D341Med (cell line): Measurements from ENCODE around the gene TRIM32.
"Not testable (repeated sequence)": the region's sequence is repeated elsewhere in the genome, so short reads cannot be mapped to it uniquely, and the experiment has no call there.

Experiments
- DNase-seq: peaks from one replicate; pipeline ENCODE4 v3.0.0; 2012; ENCODE audit warnings: low spot score

Gene TRIM32

GRCh38 chr9:116674210-116674980 lies 12.7 kb upstream of the TRIM32 start:
- no peak for DNase-seq

DNA sequence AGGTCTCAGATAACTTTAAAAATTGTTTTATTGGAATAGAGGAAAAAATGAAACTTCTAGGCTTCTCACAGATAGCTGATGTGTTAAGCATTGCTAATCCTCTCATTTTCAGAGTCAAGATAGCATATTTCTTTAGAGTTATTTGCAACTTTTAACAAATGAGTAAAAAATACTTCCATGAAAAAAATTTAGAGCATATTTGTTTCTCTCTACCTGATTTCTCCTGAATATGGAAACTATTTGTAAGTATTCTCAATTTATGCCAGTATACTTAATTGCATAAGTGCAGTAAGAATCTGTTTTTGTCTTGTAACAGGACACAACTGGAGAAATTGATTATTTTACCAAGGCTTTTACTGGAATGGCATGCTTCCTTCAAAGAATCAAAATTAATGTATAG lies 3.6 kb upstream of the TRIM32 start:
- no peak for DNase-seq

DNA sequence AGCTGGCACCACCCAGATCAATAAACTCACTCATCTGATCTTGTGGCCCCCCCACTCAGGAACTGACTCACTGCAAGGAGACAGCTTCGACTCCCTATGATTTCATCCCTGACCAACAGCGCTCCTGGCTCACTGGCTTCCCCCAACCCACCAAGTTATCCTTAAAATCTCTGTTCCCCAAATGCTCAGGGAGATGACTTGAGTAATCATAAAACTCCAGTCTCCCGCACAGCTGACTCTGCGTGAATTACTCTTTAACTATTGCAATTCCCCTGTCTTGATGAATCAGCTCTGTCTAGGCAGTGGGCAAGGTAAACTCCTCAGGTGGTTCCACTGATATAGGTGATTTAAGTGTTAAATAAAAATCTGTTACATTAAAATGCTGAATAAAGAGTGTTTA lies 1.9 kb upstream of the TRIM32 start:
- DNase-seq: no peak

- no peak for DNase-seq
These were observed 970 bp upstream of the TRIM32 start for GRCh38 chr9:116686135-116686534.

DNA sequence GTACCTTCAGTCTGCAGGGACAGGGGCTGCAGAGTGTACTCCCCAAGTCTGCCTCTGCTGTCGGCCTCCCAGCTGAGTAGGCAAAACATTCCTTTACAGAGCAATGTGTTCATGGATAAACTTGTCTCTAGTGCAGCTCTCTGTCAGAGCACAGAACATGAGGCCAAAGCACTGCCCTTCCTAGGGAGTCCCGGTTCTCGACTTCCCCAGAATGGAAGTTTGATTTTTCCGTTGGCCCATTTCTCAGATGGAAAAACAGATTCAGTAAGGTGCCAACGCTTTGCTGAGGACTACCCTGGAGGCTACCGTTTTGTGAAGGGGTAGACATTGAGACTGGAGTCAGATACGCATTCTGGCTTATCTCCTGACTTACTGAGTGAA lies 422 bp upstream of the TRIM32 start:
- no peak for DNase-seq

- peak; percentile 25 for DNase-seq
These were observed 640 bp downstream of the TRIM32 start for GRCh38 chr9:116687754-116688135.

DNA sequence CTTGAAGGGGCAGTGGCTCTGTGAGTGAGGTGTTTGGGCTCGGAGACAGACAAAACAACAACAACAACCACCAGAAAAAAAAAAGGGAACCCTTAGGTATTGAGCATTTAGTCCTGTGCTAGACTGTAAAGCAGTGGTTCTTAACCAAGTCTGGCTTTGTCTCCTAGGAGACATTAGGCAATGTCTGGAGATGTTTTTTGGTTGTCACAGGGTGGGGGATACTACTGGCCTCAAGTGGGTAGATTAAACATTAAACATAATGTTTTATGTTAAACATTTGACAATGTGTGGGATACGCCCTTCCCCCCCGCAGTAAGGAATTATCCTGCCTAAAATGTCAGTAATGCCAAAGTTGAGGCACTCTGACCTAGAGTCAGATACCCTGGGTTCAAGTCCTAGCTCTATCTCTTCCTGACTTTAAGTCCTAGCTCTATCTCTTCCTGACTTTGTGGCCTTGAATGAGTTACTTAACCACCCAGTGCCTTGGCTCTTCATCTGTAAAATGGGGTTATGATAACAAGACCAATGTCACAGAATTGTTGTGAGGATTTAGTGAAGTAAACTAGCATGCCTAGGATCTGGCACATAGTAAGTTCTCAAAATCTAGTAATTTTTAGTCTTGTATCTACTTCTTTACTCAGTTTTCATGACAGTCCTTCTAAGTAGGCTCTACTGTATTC lies 1.8 kb downstream of the TRIM32 start:
- DNase-seq: no peak

- DNase-seq: no peak
These were observed 2.5 kb downstream of the TRIM32 start for GRCh38 chr9:116689486-116690032.

- not testable (repeated sequence) for DNase-seq
These were observed 3.7 kb downstream of the TRIM32 start for GRCh38 chr9:116690805-116691204.

- no peak for DNase-seq
These were observed 4.5 kb downstream of the TRIM32 start for GRCh38 chr9:116691607-116692006.

DNA sequence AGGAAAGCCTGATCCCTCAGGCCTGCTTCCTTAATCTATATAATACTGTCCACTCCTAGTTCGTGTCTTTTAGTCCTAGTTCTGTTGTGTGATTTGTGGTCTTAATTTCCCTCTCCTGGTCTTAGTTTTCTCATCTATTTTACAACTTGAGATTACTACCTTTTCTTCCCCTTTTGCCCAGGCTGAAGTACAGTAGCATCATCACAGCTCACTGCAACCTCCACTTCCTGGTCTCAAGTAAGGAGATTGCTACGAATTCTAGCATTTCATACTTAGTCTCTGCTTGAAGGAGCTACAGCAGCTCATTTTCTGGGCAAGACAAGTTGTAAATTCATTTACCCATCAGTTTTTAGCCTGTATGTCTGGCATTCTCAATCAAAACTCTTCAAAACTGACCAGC lies 5.5 kb downstream of the TRIM32 start:
- DNase-seq: no peak

GRCh38 chr9:116693233-116693731 lies 6.2 kb downstream of the TRIM32 start:
- DNase-seq: no peak

- DNase-seq: no peak
These were observed 7.7 kb downstream of the TRIM32 start for GRCh38 chr9:116694785-116695291.

DNA sequence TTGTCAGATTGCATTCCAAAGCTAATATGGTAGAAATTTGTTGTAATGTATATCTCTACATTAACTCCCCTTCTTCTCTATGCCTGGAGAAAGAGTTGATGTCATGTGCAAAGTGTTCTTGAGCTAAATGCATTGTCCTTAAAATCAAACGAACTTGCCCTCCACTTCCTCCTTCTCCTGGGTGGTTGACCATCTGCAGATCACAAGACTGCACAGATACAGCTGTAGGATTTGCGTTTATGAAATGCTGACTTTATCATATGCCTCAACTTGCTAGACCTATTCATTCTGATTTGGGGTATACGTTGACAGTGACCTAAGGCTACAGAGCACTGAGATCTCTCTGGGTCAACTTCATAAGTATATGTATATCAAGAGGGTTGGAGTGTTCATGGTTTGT lies 8.3 kb downstream of the TRIM32 start:
- DNase-seq: no peak

DNA sequence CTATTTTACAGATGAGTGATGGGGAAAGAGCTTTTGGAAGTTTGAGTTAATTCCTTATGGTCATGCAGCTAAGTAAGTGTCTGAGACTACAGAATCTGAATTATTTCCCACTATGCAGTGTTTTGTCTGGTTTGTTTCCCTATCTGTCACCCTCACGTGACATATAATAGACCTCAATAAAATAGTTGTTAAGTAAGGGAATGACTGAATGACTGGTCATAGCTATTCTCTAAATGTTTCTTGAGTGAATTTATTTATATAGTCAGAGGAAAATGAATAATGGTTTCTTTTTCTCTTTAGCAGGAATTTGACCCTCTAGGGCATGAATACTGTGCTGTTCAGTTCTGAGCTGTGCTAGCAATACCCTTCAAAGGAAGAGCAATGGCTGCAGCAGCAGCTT lies 10.3 kb downstream of the TRIM32 start:
- no peak for DNase-seq

GRCh38 chr9:116697887-116698286 lies 10.8 kb downstream of the TRIM32 start:
- DNase-seq: no peak

DNA sequence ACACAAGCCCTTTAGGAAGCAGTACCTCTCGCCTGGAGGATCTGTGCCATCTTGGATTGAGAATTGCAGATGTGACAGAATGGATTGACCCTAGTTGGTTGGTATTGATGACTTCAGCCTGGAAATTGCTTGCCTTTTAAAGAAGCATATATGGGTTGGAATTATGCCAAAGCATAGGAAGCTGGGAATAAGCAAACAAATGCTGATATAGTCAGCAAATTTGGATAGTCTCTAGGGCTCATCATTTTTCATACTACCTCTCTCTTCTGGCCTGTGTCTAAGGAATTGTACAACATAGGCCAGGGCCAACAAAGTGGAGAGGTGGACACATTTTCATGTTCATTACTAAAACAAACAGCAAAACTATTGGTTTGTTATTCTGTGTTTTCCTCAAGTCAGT lies 13.2 kb downstream of the TRIM32 start:
- no peak for DNase-seq

- DNase-seq: no peak
These were observed 14.1 kb downstream of the TRIM32 start for GRCh38 chr9:116700882-116701865.

DNA sequence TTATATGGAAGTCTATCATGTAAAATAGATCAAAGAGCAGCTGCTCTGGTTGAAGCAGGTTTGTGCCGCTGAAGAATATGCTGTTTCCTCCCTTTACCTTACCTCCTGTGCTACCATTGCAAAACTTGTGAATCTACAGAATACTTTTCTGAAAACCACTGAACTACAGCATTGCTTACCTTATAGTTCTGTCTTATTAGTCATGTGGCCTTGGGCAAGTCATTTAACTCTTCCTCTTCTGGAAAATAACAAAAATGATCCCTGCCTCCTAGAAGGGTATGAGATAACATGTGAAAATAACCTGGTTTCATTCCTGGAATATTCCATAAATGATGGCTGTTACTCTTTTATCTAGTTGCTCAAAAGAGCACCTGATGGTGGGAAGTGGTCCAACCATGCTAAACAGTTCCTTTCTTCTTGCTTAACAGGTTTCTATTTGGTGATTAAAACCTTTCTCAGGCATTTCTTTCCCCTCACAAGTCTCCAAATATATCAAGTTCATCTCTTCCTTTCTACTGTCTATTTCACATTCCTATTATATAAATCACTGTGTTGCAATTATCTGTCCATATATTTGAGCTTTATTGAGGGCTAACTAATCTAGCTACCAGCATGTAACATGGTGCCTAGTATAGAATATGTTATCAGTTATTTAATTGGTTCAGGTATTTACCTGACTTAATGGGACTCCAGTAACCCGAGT lies 15.0 kb downstream of the TRIM32 start:
- DNase-seq: no peak

DNA sequence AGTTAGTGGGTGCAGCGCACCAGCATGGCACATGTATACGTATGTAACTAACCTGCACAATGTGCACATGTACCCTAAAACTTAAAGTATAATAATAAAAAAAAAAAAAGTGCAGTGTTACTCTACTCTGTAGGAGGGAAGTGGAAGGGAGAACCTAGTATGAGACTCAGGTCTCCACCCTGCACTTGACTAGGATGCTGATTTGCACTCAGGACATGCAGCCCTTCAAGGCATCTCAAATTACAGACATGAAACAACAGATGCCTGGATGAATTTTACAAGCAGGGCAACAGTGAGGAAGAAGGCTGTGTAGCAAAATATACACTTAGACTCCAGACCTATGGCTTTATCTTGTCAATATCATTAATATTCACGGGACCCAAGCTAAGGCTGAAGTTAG lies 16.5 kb downstream of the TRIM32 start:
- no peak for DNase-seq

DNA sequence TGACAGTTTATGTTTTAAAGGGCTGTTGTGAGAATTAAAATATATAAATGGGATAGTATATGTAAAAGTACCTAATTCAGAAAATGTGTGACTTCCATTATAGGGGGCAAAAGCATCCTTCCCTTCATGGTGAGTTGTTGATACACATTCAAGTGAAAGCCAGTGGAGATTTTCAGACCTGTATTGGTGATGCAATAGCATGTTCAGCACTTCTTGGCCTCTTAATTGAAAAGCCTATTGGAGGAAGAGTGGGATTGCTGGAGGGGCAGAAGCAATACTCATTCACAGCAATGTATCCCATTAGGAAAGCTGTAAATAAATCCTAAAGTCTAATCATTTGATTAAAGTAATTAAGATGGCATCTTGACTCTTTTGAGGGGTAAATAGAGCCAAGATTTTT lies 17.4 kb downstream of the TRIM32 start:
- DNase-seq: no peak
